Heart right ventricle (tissue), 16 donors: Measurements from ENCODE around the gene PTPRU. TPM values are rescaled to one million over a fixed set of nuclear protein-coding genes. Genes with fewer than 3 reads are reported as not detected.

ENCODE experiments used
- ATAC-seq, 8 donors: fragments of 200-7000 bp; cut with Tn5 transposase; one replicate each; pipeline ENCODE4 v1.9.1; 2020; ENCODE audit warnings: mild to moderate bottlenecking in 8 of 8, moderate library complexity in 8 of 8, moderate number of reproducible peaks in 1 of 8
- DNase-seq, 2 donors: peaks; one replicate each; pipeline ENCODE4 v3.0.0-alpha.2; 2020
- H3K27ac ChIP-seq, 10 donors: fragments of 200-600 bp; sonication (generic) in 2 of 10; one replicate each; pipeline versions ENCODE4 v1.5.0 to v1.8.0; 2020 to 2022; ENCODE audit warnings: mild to moderate bottlenecking in 3 of 10
- H3K27me3 ChIP-seq, 7 donors: fragments of 200-600 bp; one replicate each; pipeline ENCODE4 v1.8.0; 2021 to 2022; ENCODE audit warnings: mild to moderate bottlenecking in 2 of 7
- H3K36me3 ChIP-seq, 9 donors: fragments of 200-600 bp; sonication (generic) in 1 of 9; one replicate each; pipeline versions ENCODE4 v1.5.0 to v1.8.0; 2020 to 2022; ENCODE audit warnings: mild to moderate bottlenecking in 2 of 9
- H3K4me1 ChIP-seq, 9 donors: fragments of 200-600 bp; sonication (generic) in 1 of 9; one replicate each; pipeline versions ENCODE4 v1.5.0 to v1.8.0; 2020 to 2022; ENCODE audit warnings: mild to moderate bottlenecking in 4 of 9
- H3K4me3 ChIP-seq, 10 donors: fragments of 200-600 bp; sonication (generic) in 2 of 10; one replicate each; pipeline versions ENCODE4 v1.5.0 to v1.8.0; 2020 to 2022; ENCODE audit warnings: mild to moderate bottlenecking in 7 of 10, moderate library complexity in 2 of 10
- H3K9me3 ChIP-seq, 11 donors: fragments of 200-600 bp in 10 of 11; sonication (generic) in 2 of 11; one replicate each; pipeline versions ENCODE4 v1.5.0 to v1.8.0; 2013 to 2022; ENCODE audit warnings: mild to moderate bottlenecking in 2 of 11, control low read depth in 1 of 11, moderate library complexity in 1 of 11
- CTCF ChIP-seq, 9 donors: fragments of 200-600 bp; sonication (generic) in 2 of 9; IDR thresholded peaks; one replicate each; pipeline versions ENCODE4 v1.5.0 to v1.8.0; 2021 to 2022; ENCODE audit warnings: antibody characterized with exemption in 9 of 9, mild to moderate bottlenecking in 5 of 9, moderate library complexity in 1 of 9
- WGBS, 2 donors: extraction: QIAGEN DNeasy Blood & Tissue Kit; methylation state at CpG; one replicate each; pipeline ENCODE4 v1.1.7; 2013; ENCODE audit warnings: inconsistent platforms in 1 of 2; 5-methylcytosine and 5-hydroxymethylcytosine counted together
- intact Hi-C, 10 donors: fragments of 100-400 bp; cut with DNase I; formaldehyde crosslinking; loops; one replicate each; pipeline versions ENCODE4 v1.11.1 to v1.14.2; 2022
- polyA plus RNA-seq, 2 donors: library from polyadenylated mRNA; stranded (reverse); fragments of 200-250 nt; gene quantifications; one replicate each; pipeline ENCODE4 v1.2.3, GENCODE V29; 2013
- total RNA-seq, 10 donors: library from RNA; stranded (reverse); fragmentation: NEBNext Ultra II Directional in 3 of 10; extraction: Animal tissue kit (Norgen Biotek cat#: 25700) in 3 of 10; gene quantifications; one replicate each; pipeline versions ENCODE4 v1.2.1 to v1.2.4, GENCODE V29; 2021 to 2023
- donor health status: Arrhythmogenic right ventricular cardiomyopathy.
- donor health status: ischemic (EF 13 %, LVEDD 7.1; RV severe dilation, severe dysfunction).
- donor health status: healthy with polysubstance abuse.
- donor health status: DM: no; HTN: yes; CAD: no.
- donor health status: DM: no; HTN: no; CAD: no.
- donor health status: ischemic (EF 25% LVEDD 6.9; RV normal size, moderate dysfunction).
- donor health status: ischemic (EF 25% LVEDD 5.7; RV mildly dilated, moderate dysfunction).
- donor health status: healthy.
- donor health status: DM: yes; HTN: yes; CAD: no.
- donor health status: Ischemic cardiomyopathy.
- donor health status: ischemic (EF 35%, LVEDD 5.7; RV mildly dilated, moderate dysfunction).
- donor health status: nonischemic (EF 11% LVEDD 7.7; RV severe dilation, severe dysfunction).
- donor health status: DM: yes; HTN: yes; CAD: no.
- donor health status: PGD.
- donor health status: ischemic (EF 29% LVEDD 5.4; RV normal size, mild dysfunction).
- donor health status: nonischemic (EF 23%, LVEDD 6.1; RV moderate dilation, normal function).

Gene PTPRU
- total and polyA plus RNA-seq, 12 donors: 8.6 to 29.8 (median 14.5) TPM

- Histone ChIP-seq H3K27ac (no peak overlapping the region), H3K4me1 (no peaks in the 10 kb centered on the region), H3K9me3 (peaks cover 0 to 11% (median 0%) of the 10 kb centered on the region in 11 donors), H3K27me3 (peaks cover 0 to 53% (median 26%) of the 10 kb centered on the region in 7 donors), H3K36me3 (no peaks in the 10 kb centered on the region), H3K4me3 (no peak overlapping the region)
- no peak for DNase-seq
- intact Hi-C loops: no loop called here
- TF ChIP-seq CTCF (IDR thresholded peaks at IDR 0.05): no peak
- ATAC-seq: no peak
- 75 to 84% methylated on average over 23 of the region's 23 CpGs for WGBS, 2 donors
Measured at GRCh38 chr1:29349871-29350491, 113.7 kb downstream of the PTPRU start.

- H3K4me1 ChIP-seq: no peaks in the 10 kb centered on the region
- peaks cover 0 to 60% (median 23%) of the 10 kb centered on the region in 7 donors for H3K27me3 ChIP-seq
- no peak overlapping the region for H3K27ac ChIP-seq
- intact Hi-C loops: no loop called here
- H3K36me3 ChIP-seq: no peaks in the 10 kb centered on the region
- no peak for ATAC-seq
- no peak for TF ChIP-seq CTCF (IDR thresholded peaks at IDR 0.05)
- H3K4me3 ChIP-seq: no peak overlapping the region
- DNase-seq: no peak
- 67 to 69% methylated on average over 4 of the region's 4 CpGs for WGBS, 2 donors
- H3K9me3 ChIP-seq: peaks cover 0 to 7% (median 0%) of the 10 kb centered on the region in 11 donors
Measured at GRCh38 chr1:29352719-29353420, 116.5 kb downstream of the PTPRU start.

- TF ChIP-seq CTCF (IDR thresholded peaks at IDR 0.05): no peak
- no peak for DNase-seq
- WGBS, 2 donors: 64 to 67% methylated on average over 8 of the region's 8 CpGs
- Histone ChIP-seq H3K4me3 (no peak overlapping the region), H3K27me3 (peaks cover 0 to 69% (median 34%) of the 10 kb centered on the region in 7 donors), H3K36me3 (no peaks in the 10 kb centered on the region), H3K4me1 (no peaks in the 10 kb centered on the region), H3K9me3 (peaks cover 0 to 5% (median 0%) of the 10 kb centered on the region in 11 donors), H3K27ac (no peak overlapping the region)
- intact Hi-C loops: loop anchor here in 1 of 10 donors (2.0 kb wide), 1 partner anchor 16 kb away; no protein-coding TSS in a partner anchor
- ATAC-seq: no peak
Measured at GRCh38 chr1:29354511-29355098, 118.3 kb downstream of the PTPRU start.

- TF ChIP-seq CTCF (IDR thresholded peaks at IDR 0.05): no peak
- Histone ChIP-seq H3K27me3 (peaks cover 0 to 65% (median 29%) of the 10 kb centered on the region in 7 donors), H3K4me1 (no peaks in the 10 kb centered on the region), H3K9me3 (peaks cover 0 to 5% (median 0%) of the 10 kb centered on the region in 11 donors), H3K27ac (no peak overlapping the region), H3K4me3 (no peak overlapping the region), H3K36me3 (no peaks in the 10 kb centered on the region)
- 71 to 74% methylated on average over 6 of the region's 6 CpGs for whole genome bisulfite sequencing, 2 donors
- DNase-seq (no peak), ATAC-seq (no peak)
- intact Hi-C loops: loop anchor here in 1 of 10 donors (2.0 kb wide), 1 partner anchor 15 kb away; no protein-coding TSS in a partner anchor
Measured at GRCh38 chr1:29355375-29355774, 119.1 kb downstream of the PTPRU start.
